Measurements from ENCODE around the gene ARFIP1.
A peak's percentile ranks its signal among the peaks of the same experiment; 100 is the strongest.
"Not testable (repeated sequence)": the region's sequence is repeated elsewhere in the genome, so short reads cannot be mapped to it uniquely, and the experiment has no call there.

ARFIP1 gene

GRCh38 chr4:152765069-152765737, 14.6 kb upstream of the ARFIP1 start:
- not testable (repeated sequence) for H3K4me3 ChIP-seq (ENCODE audit: extremely low read depth, insufficient read depth, low read length, poor library complexity, severe bottlenecking); H3K36me3 ChIP-seq (ENCODE audit: control insufficient read depth, insufficient read depth, low read length); H3K4me1 ChIP-seq (ENCODE audit: control insufficient read depth, insufficient read depth, low read length, poor library complexity, severe bottlenecking); H3K9me3 ChIP-seq (ENCODE audit: control insufficient read depth, low read length); H3K27ac ChIP-seq (ENCODE audit: low read depth, low read length, severe bottlenecking)
- 90% methylated on average over 19 to 31 of the region's 54 CpGs for WGBS, 2 experiments (ENCODE audit: insufficient coverage in 2 of 2)

GRCh38 chr4:152771741-152772533, 7.8 kb upstream of the ARFIP1 start:
- WGBS, 2 experiments (ENCODE audit: insufficient coverage in 2 of 2): 100% methylated on average over 1 of the region's 3 CpGs
- Histone ChIP-seq H3K9me3 (ENCODE audit: control insufficient read depth, low read length) (no peaks in the 10 kb centered on the region), H3K36me3 (ENCODE audit: control insufficient read depth, insufficient read depth, low read length) (no peaks in the 10 kb centered on the region), H3K4me1 (ENCODE audit: control insufficient read depth, insufficient read depth, low read length, poor library complexity, severe bottlenecking) (no peaks in the 10 kb centered on the region), H3K4me3 (ENCODE audit: extremely low read depth, insufficient read depth, low read length, poor library complexity, severe bottlenecking) (no peak overlapping the region), H3K27ac (ENCODE audit: low read depth, low read length, severe bottlenecking) (no peak overlapping the region)

- H3K36me3 ChIP-seq (ENCODE audit: control insufficient read depth, insufficient read depth, low read length): no peaks in the 10 kb centered on the region
- H3K27ac ChIP-seq (ENCODE audit: low read depth, low read length, severe bottlenecking): no peak overlapping the region
- H3K4me1 ChIP-seq (ENCODE audit: control insufficient read depth, insufficient read depth, low read length, poor library complexity, severe bottlenecking): peaks cover 3% of the 10 kb centered on the region
- H3K4me3 ChIP-seq (ENCODE audit: extremely low read depth, insufficient read depth, low read length, poor library complexity, severe bottlenecking): no peak overlapping the region
- H3K9me3 ChIP-seq (ENCODE audit: control insufficient read depth, low read length): no peaks in the 10 kb centered on the region
- 80 to 100% methylated on average over 1 of the region's 2 CpGs for WGBS, 2 experiments (ENCODE audit: insufficient coverage in 2 of 2)
Observed at GRCh38 chr4:152773339-152773738, 6.4 kb upstream of the ARFIP1 start.

- H3K4me1 ChIP-seq (ENCODE audit: control insufficient read depth, insufficient read depth, low read length, poor library complexity, severe bottlenecking): peaks cover 3% of the 10 kb centered on the region
- no peak overlapping the region for H3K4me3 ChIP-seq (ENCODE audit: extremely low read depth, insufficient read depth, low read length, poor library complexity, severe bottlenecking)
- 70 to 88% methylated on average over 1 of the region's 1 CpG for WGBS, 2 experiments (ENCODE audit: insufficient coverage in 2 of 2)
- H3K9me3 ChIP-seq (ENCODE audit: control insufficient read depth, low read length): no peaks in the 10 kb centered on the region
- H3K27ac ChIP-seq (ENCODE audit: low read depth, low read length, severe bottlenecking): no peak overlapping the region
- no peaks in the 10 kb centered on the region for H3K36me3 ChIP-seq (ENCODE audit: control insufficient read depth, insufficient read depth, low read length)
Observed at GRCh38 chr4:152773953-152774352, 5.8 kb upstream of the ARFIP1 start.

GRCh38 chr4:152776352-152776751, 3.4 kb upstream of the ARFIP1 start:
- no peak overlapping the region for H3K4me3 ChIP-seq (ENCODE audit: extremely low read depth, insufficient read depth, low read length, poor library complexity, severe bottlenecking)
- no peaks in the 10 kb centered on the region for H3K9me3 ChIP-seq (ENCODE audit: control insufficient read depth, low read length)
- H3K4me1 ChIP-seq (ENCODE audit: control insufficient read depth, insufficient read depth, low read length, poor library complexity, severe bottlenecking): peaks cover 3% of the 10 kb centered on the region
- H3K36me3 ChIP-seq (ENCODE audit: control insufficient read depth, insufficient read depth, low read length): no peaks in the 10 kb centered on the region
- no peak overlapping the region for H3K27ac ChIP-seq (ENCODE audit: low read depth, low read length, severe bottlenecking)

- peaks cover 3% of the 10 kb centered on the region for H3K4me1 ChIP-seq (ENCODE audit: control insufficient read depth, insufficient read depth, low read length, poor library complexity, severe bottlenecking)
- H3K9me3 ChIP-seq (ENCODE audit: control insufficient read depth, low read length): no peaks in the 10 kb centered on the region
- no peaks in the 10 kb centered on the region for H3K36me3 ChIP-seq (ENCODE audit: control insufficient read depth, insufficient read depth, low read length)
- H3K27ac ChIP-seq (ENCODE audit: low read depth, low read length, severe bottlenecking): no peak overlapping the region
- no peak overlapping the region for H3K4me3 ChIP-seq (ENCODE audit: extremely low read depth, insufficient read depth, low read length, poor library complexity, severe bottlenecking)
- WGBS, 2 experiments (ENCODE audit: insufficient coverage in 2 of 2): no CpG with 5 or more reads among the region's 1 CpG
Observed at GRCh38 chr4:152777488-152777887, 2.3 kb upstream of the ARFIP1 start.

GRCh38 chr4:152778656-152779512, 870 bp upstream of the ARFIP1 start:
- H3K4me1 ChIP-seq (ENCODE audit: control insufficient read depth, insufficient read depth, low read length, poor library complexity, severe bottlenecking): peaks cover 3% of the 10 kb centered on the region
- H3K9me3 ChIP-seq (ENCODE audit: control insufficient read depth, low read length): no peaks in the 10 kb centered on the region
- 6 to 8% methylated on average over 16 to 22 of the region's 30 CpGs for WGBS, 2 experiments (ENCODE audit: insufficient coverage in 2 of 2)
- peaks cover 4% of the 10 kb centered on the region for H3K36me3 ChIP-seq (ENCODE audit: control insufficient read depth, insufficient read depth, low read length)
- H3K27ac ChIP-seq (ENCODE audit: low read depth, low read length, severe bottlenecking): peak overlapping the region; percentile 96
- peak overlapping the region; percentile 73 for H3K4me3 ChIP-seq (ENCODE audit: extremely low read depth, insufficient read depth, low read length, poor library complexity, severe bottlenecking)

GRCh38 chr4:152780267-152780778, 569 bp downstream of the ARFIP1 start:
- Histone ChIP-seq H3K9me3 (ENCODE audit: control insufficient read depth, low read length) (no peaks in the 10 kb centered on the region), H3K27ac (ENCODE audit: low read depth, low read length, severe bottlenecking) (peak overlapping the region; percentile 96), H3K4me3 (ENCODE audit: extremely low read depth, insufficient read depth, low read length, poor library complexity, severe bottlenecking) (peak overlapping the region; percentile 73), H3K36me3 (ENCODE audit: control insufficient read depth, insufficient read depth, low read length) (peaks cover 6% of the 10 kb centered on the region), H3K4me1 (ENCODE audit: control insufficient read depth, insufficient read depth, low read length, poor library complexity, severe bottlenecking) (peaks cover 3% of the 10 kb centered on the region)
- 4 to 10% methylated on average over 2 to 11 of the region's 14 CpGs for WGBS, 2 experiments (ENCODE audit: insufficient coverage in 2 of 2)

GRCh38 chr4:152784490-152785350, 5.0 kb downstream of the ARFIP1 start:
- no peaks in the 10 kb centered on the region for H3K4me1 ChIP-seq (ENCODE audit: control insufficient read depth, insufficient read depth, low read length, poor library complexity, severe bottlenecking)
- no peak overlapping the region for H3K27ac ChIP-seq (ENCODE audit: low read depth, low read length, severe bottlenecking)
- no peak overlapping the region for H3K4me3 ChIP-seq (ENCODE audit: extremely low read depth, insufficient read depth, low read length, poor library complexity, severe bottlenecking)
- H3K9me3 ChIP-seq (ENCODE audit: control insufficient read depth, low read length): no peaks in the 10 kb centered on the region
- 100% methylated on average over 1 to 3 of the region's 4 CpGs for WGBS, 2 experiments (ENCODE audit: insufficient coverage in 2 of 2)
- peaks cover 13% of the 10 kb centered on the region for H3K36me3 ChIP-seq (ENCODE audit: control insufficient read depth, insufficient read depth, low read length)
